GM12878 (cell line): ENCODE data around the gene OXER1. TPM values are rescaled to one million over a fixed set of nuclear protein-coding genes. Genes with fewer than 3 reads are reported as not detected.

Experiments used
- ATAC-seq: fragments of 200-7000 bp; cut with Tn5 transposase; 3 replicates; pipeline ENCODE4 v1.9.1; 2020; ENCODE audit warnings: mild to moderate bottlenecking, moderate library complexity
- BruUV-seq: library from RNA; stranded (reverse); fragments of 400-500 nt; replicated peaks from 2 replicates; lab custom pipeline; 2021; lab: Mats Ljungman, UMichigan
- CTCF ChIA-PET: fragments of 300-600 bp; sonication (Branson Sonifier 250); formaldehyde crosslinking; extraction: SDS; loops from one replicate; lab custom pipeline; 2021; ENCODE audit warnings: inconsistent platforms; lab: Yijun Ruan, JAX
- POLR2A ChIA-PET: fragments of 350-600 bp; formaldehyde crosslinking; extraction: SDS; loops from one replicate; lab custom pipeline; 2021; ENCODE audit warnings: inconsistent platforms; lab: Charles Lee
- RAD21 ChIA-PET: fragments of 300-600 bp; sonication (Branson Sonifier 250); formaldehyde crosslinking; loops from one replicate; lab custom pipeline; 2023; ENCODE audit warnings: antibody characterized with exemption; ENCODE audit not compliant: unreplicated experiment; lab: Charles Lee
- SMC1A ChIA-PET: fragments of 300-600 bp; sonication (Branson Sonifier 250); formaldehyde crosslinking; loops from one replicate; lab custom pipeline; 2023; ENCODE audit not compliant: unreplicated experiment, uncharacterized antibody; lab: Charles Lee
- DNase-seq: peaks from one replicate; pipeline ENCODE4 v3.0.0-alpha.2; 2011; ENCODE audit warnings: low read depth, low spot score
- FAIRE-seq: peaks from 3 replicates; lab custom pipeline; 2011; peaks lifted over from hg19 to GRCh38; lab: Jason Lieb, UNC
- H2AFZ ChIP-seq: 2 replicates; pipeline ENCODE4 v1.6.0; 2011; ENCODE audit warnings: low read depth, low read length, control low read depth; ENCODE audit not compliant: control insufficient read depth
- H3K27ac ChIP-seq: 2 replicates; pipeline ENCODE4 v1.5.1; 2011; ENCODE audit warnings: control low read depth; ENCODE audit not compliant: control insufficient read depth, insufficient read depth
- H3K27me3 ChIP-seq, 2 experiments: replicated peaks in 1 of 2; 2 replicates each; pipeline versions ENCODE4 v1.6.0 to v1.6.1; 2011; ENCODE audit warnings: low read length in 1 of 2; ENCODE audit not compliant: control insufficient read depth in 2 of 2, insufficient read depth in 2 of 2
- H3K36me3 ChIP-seq, 2 experiments: 2 replicates each; pipeline ENCODE4 v1.5.1; 2011; ENCODE audit warnings: low read length in 1 of 2; ENCODE audit not compliant: control insufficient read depth in 2 of 2, insufficient read depth in 2 of 2
- H3K4me1 ChIP-seq: 2 replicates; pipeline ENCODE4 v1.6.1; 2011; ENCODE audit warnings: mild to moderate bottlenecking, low read length, moderate library complexity, mixed read lengths; ENCODE audit not compliant: control insufficient read depth, insufficient read depth
- H3K4me2 ChIP-seq: 2 replicates; pipeline ENCODE4 v1.6.0; 2011; ENCODE audit warnings: control low read depth; ENCODE audit not compliant: control insufficient read depth, insufficient read depth
- H3K4me3 ChIP-seq: fragments of 200-600 bp; sonication (generic); 2 replicates; pipeline ENCODE4 v1.5.1; 2016
- H3K79me2 ChIP-seq: 2 replicates; pipeline ENCODE4 v1.6.0; 2011; ENCODE audit warnings: low read length; ENCODE audit not compliant: control insufficient read depth, insufficient read depth
- H3K9ac ChIP-seq: 2 replicates; pipeline ENCODE4 v1.8.0; 2011; ENCODE audit warnings: low read length, control low read depth, mixed read lengths; ENCODE audit not compliant: control insufficient read depth, insufficient read depth
- H3K9me3 ChIP-seq: replicated peaks from 3 replicates; pipeline ENCODE4 v1.5.1; 2011; ENCODE audit warnings: mild to moderate bottlenecking, low read length; ENCODE audit not compliant: control insufficient read depth, insufficient read depth
- H4K20me1 ChIP-seq: 2 replicates; pipeline ENCODE4 v1.6.0; 2011; ENCODE audit not compliant: control insufficient read depth, insufficient read depth
- CBFB ChIP-seq: IDR thresholded peaks from 2 replicates; pipeline ENCODE4 v1.6.1; 2016; ENCODE audit warnings: antibody characterized with exemption, low read depth
- CBX3 ChIP-seq: fragments of 200-600 bp; sonication (generic); IDR thresholded peaks from 2 replicates; pipeline ENCODE4 v1.6.1; 2016; ENCODE audit warnings: low read depth, borderline replicate concordance
- ETV6 ChIP-seq, 2 experiments: fragments of 450-650 bp in 1 of 2; IDR thresholded peaks in 1 of 2; conservative IDR thresholded peaks in 1 of 2; 2 replicates each; pipeline ENCODE4 v1.6.1; 2014; ENCODE audit warnings: antibody characterized with exemption in 1 of 2, borderline replicate concordance in 1 of 2, low read depth in 1 of 2, mild to moderate bottlenecking in 1 of 2, moderate library complexity in 1 of 2
- EZH2 ChIP-seq: IDR thresholded peaks from 2 replicates; pipeline ENCODE4 v1.6.1; 2012; ENCODE audit warnings: low read depth, mild to moderate bottlenecking, control low read depth, inconsistent platforms, low read length, borderline replicate concordance; ENCODE audit not compliant: control insufficient read depth
- IRF3 ChIP-seq: fragments of 450-650 bp; IDR thresholded peaks from 2 replicates; pipeline ENCODE4 v1.6.1; 2014; ENCODE audit warnings: mild to moderate bottlenecking
- KDM1A ChIP-seq: fragments of 200-600 bp; sonication (generic); IDR thresholded peaks from 2 replicates; pipeline ENCODE4 v1.6.1; 2016; ENCODE audit warnings: borderline replicate concordance
- MEF2B ChIP-seq: fragments of 450-650 bp; IDR thresholded peaks from 2 replicates; pipeline ENCODE4 v1.6.1; 2018; ENCODE audit warnings: mild to moderate bottlenecking, moderate library complexity; ENCODE audit not compliant: partially characterized antibody, poor library complexity, severe bottlenecking
- NFXL1 ChIP-seq: fragments of 450-650 bp; IDR thresholded peaks from 2 replicates; pipeline ENCODE4 v1.6.1; 2017; ENCODE audit warnings: antibody characterized with exemption, mild to moderate bottlenecking, borderline replicate concordance
- NKRF ChIP-seq: fragments of 450-650 bp; conservative IDR thresholded peaks from 2 replicates; pipeline ENCODE4 v1.6.1; 2017; ENCODE audit warnings: mild to moderate bottlenecking, moderate library complexity
- RELA ChIP-seq: fragments of 450-650 bp; IDR thresholded peaks from 2 replicates; pipeline ENCODE4 v1.8.0; 2014; ENCODE audit warnings: borderline replicate concordance; ENCODE audit not compliant: partially characterized antibody
- RFX5 ChIP-seq: IDR thresholded peaks from 2 replicates; pipeline ENCODE4 v1.6.1; 2011; ENCODE audit warnings: low read depth, low read length, improper control_type of control experiment
- SP1 ChIP-seq: IDR thresholded peaks from one replicate; pipeline ENCODE4 v1.6.1; 2011; ENCODE audit warnings: low read depth, low read length
- TAF1 ChIP-seq: IDR thresholded peaks from 2 replicates; pipeline ENCODE4 v1.6.1; 2011; ENCODE audit warnings: mild to moderate bottlenecking, low read depth, low read length, borderline replicate concordance
- TARDBP ChIP-seq: IDR thresholded peaks from 2 replicates; pipeline ENCODE4 v1.6.1; 2016; ENCODE audit warnings: borderline replicate concordance
- WRNIP1 ChIP-seq: IDR thresholded peaks from 2 replicates; pipeline ENCODE4 v1.6.1; 2011; ENCODE audit warnings: low read depth, low read length, improper control_type of control experiment, borderline replicate concordance
- YBX1 ChIP-seq: fragments of 450-650 bp; IDR thresholded peaks from 2 replicates; pipeline ENCODE4 v1.6.1; 2016; ENCODE audit warnings: antibody characterized with exemption
- ZBTB11 ChIP-seq: fragments of 450-650 bp; formaldehyde crosslinking; IDR thresholded peaks from 2 replicates; pipeline ENCODE4 v1.5.0; 2022; ENCODE audit warnings: mild to moderate bottlenecking, missing genetic modification characterization
- WGBS: methylation state at CpG from one replicate; pipeline ENCODE4 v1.1.6; 2016; ENCODE audit warnings: low lambda C conversion rate; ENCODE audit not compliant: insufficient replicate concordance, insufficient coverage; ENCODE audit errors: missing lambda C conversion rate; 5-methylcytosine and 5-hydroxymethylcytosine counted together
- in situ Hi-C: fragments of 300-500 bp; cut with MboI; formaldehyde crosslinking; loops from 9 replicates; pipeline ENCODE4 v1.14.3; 2018; ENCODE audit warnings: mixed read lengths
- intact Hi-C: fragments of 100-400 bp; cut with micrococcal nuclease; formaldehyde crosslinking; loops from one replicate; pipeline ENCODE4 v1.14.2; 2022; ENCODE audit not compliant: unreplicated experiment
- polyA plus RNA-seq, 11 experiments: library from polyadenylated mRNA; depleted of rRNA in 4 of 11; unstranded in 6 of 11; stranded (reverse) in 5 of 11; fragments of >200 nt; fragmentation: Nextera tagmentation in 4 of 11; fragmentation: Illumina TruSeq in 1 of 11; extraction: Ambion mirVana in 4 of 11; extraction: Trizol in 1 of 11; gene quantifications; 1 replicate in 1 of 11; 2 replicates in 10 of 11; pipeline versions ENCODE4 v1.2.1 to v1.2.3, GENCODE V29; 2011 to 2016; ENCODE audit warnings: inconsistent platforms in 2 of 11, missing spikeins in 2 of 11, low read depth in 1 of 11
- total RNA-seq, 4 experiments: library from RNA; depleted of rRNA in 3 of 4; stranded (reverse); fragments of >200 nt in 3 of 4; fragmentation: Illumina TruSeq in 1 of 4; extraction: Trizol in 1 of 4; gene quantifications; 2 replicates each; pipeline versions ENCODE4 v1.2.1 to v1.2.3, GENCODE V29; 2013 to 2021

OXER1 gene
- total and polyA plus RNA-seq, 10 of the 15 experiments (the other 5 are each of a cell fraction or from before 2014, with no cell fraction given) = 0.11 to 8.6 (median 3.3) TPM

GRCh38 chr2:42783511-42783910 is 19.6 kb upstream of the OXER1 start (continued):
- TF ChIP-seq NKRF (no peak), ETV6 (conservative IDR thresholded peaks at IDR 0.05 in 1 of 2, IDR thresholded peaks at IDR 0.05 in 1 of 2; ENCODE audit: borderline replicate concordance in 1 of 2, low read depth in 1 of 2) (no peak)
- TF ChIP-seq, all 136 proteins: peak for 0

- Histone ChIP-seq H2AFZ (no peak overlapping the region), H3K27me3 (no peaks in the 10 kb centered on the region), H3K4me3 (no peak overlapping the region), H3K27ac (no peak overlapping the region), H3K79me2 (no peaks in the 10 kb centered on the region), H3K9me3 (peaks cover 1% of the 10 kb centered on the region; the same call in 2 of the 3 replicates), H3K4me1 (no peaks in the 10 kb centered on the region), H4K20me1 (no peaks in the 10 kb centered on the region), H3K4me2 (no peak overlapping the region), H3K36me3 (no peaks in the 10 kb centered on the region), H3K9ac (no peak overlapping the region)
- POLR2A ChIA-PET = no interaction called here
- SMC1A ChIA-PET = no interaction called here
- FAIRE-seq (no peak), ATAC-seq (no peak), DNase-seq (no peak)
- CTCF ChIA-PET = no interaction called here
- no TSS peak for BruUV-seq
- in situ Hi-C loops (no loop called here), intact Hi-C loops (no loop called here)
- 0% methylated on average over 1 of the region's 1 CpG for WGBS
- RAD21 ChIA-PET = no interaction called here
- TF ChIP-seq NFXL1 (no peak), WRNIP1 (no peak), TAF1 (no peak), MEF2B (no peak), KDM1A (no peak), CBFB (no peak), IRF3 (no peak), EZH2 (no peak), TARDBP (no peak), SP1 (no peak), YBX1 (no peak), RELA (no peak), CBX3 (no peak), RFX5 (no peak), ZBTB11 (CRISPR knock-in tag) (no peak)
These were observed 17.2 kb upstream of the OXER1 start for GRCh38 chr2:42781181-42781580.
